ENCODE measurements around the gene GNAI1. TPM values are rescaled to one million over a fixed set of nuclear protein-coding genes. Genes with fewer than 3 reads are reported as not detected.

Gene GNAI1
- total and polyA plus RNA-seq, 10 of the 15 experiments (the other 5 are each of a cell fraction or from before 2014, with no cell fraction given) = not detected

- TF ChIP-seq CUX1 (IDR thresholded peaks at IDR 0.05; ENCODE audit: insufficient replicate concordance, low read depth, low read length) (no peak), SMARCA5 (IDR thresholded peaks at IDR 0.05) (no peak)
These were observed 34.4 kb upstream of the GNAI1 start (continued) for GRCh38 chr7:80100254-80100653.

- 89% methylated on average over 3 of the region's 3 CpGs for WGBS (ENCODE audit: insufficient coverage, insufficient replicate concordance, low lambda C conversion rate, missing lambda C conversion rate)
- no peaks in the 10 kb centered on the region for H4K20me1 ChIP-seq (ENCODE audit: control insufficient read depth, insufficient read depth)
- no peak for ATAC-seq
- H2AFZ ChIP-seq (ENCODE audit: control insufficient read depth, low read depth, low read length) = no peak overlapping the region
- in situ Hi-C loops (cut with MboI) (no loop called here), intact Hi-C loops (cut with micrococcal nuclease; ENCODE audit: unreplicated experiment) (no loop called here)
- no peaks in the 10 kb centered on the region for H3K9me3 ChIP-seq (replicated peaks; ENCODE audit: control insufficient read depth, insufficient read depth, low read length)
- POLR2A ChIA-PET = no interaction called here
- no peak overlapping the region for H3K27ac ChIP-seq (ENCODE audit: control insufficient read depth, insufficient read depth)
- FAIRE-seq = no peak
- H3K79me2 ChIP-seq (ENCODE audit: control insufficient read depth, insufficient read depth, low read length) = no peaks in the 10 kb centered on the region
- CTCF ChIA-PET = interaction anchor here (0.6 kb wide), 1 partner anchor 453 kb away, joined by 3 read pairs; no protein-coding TSS in a partner anchor
- H3K4me3 ChIP-seq = no peak overlapping the region
- no peak overlapping the region for H3K9ac ChIP-seq (ENCODE audit: control insufficient read depth, insufficient read depth, low read length)
- RAD21 ChIA-PET (ENCODE audit: unreplicated experiment) = no interaction called here
- no peaks in the 10 kb centered on the region for H3K4me1 ChIP-seq (ENCODE audit: control insufficient read depth, insufficient read depth, low read length)
- H3K36me3 ChIP-seq (ENCODE audit: control insufficient read depth in 2 of 2, insufficient read depth in 2 of 2, low read length in 1 of 2) = no peaks in the 10 kb centered on the region
- no TSS peak for BruUV-seq (replicated peaks)
- TF ChIP-seq PKNOX1 (IDR thresholded peaks at IDR 0.05) (no peak), CBFB (IDR thresholded peaks at IDR 0.05; ENCODE audit: low read depth) (no peak), ZNF384 (IDR thresholded peaks at IDR 0.05; ENCODE audit: borderline replicate concordance, low read depth, low read length) (no peak), YBX1 (IDR thresholded peaks at IDR 0.05) (no peak), ZSCAN29 (IDR thresholded peaks at IDR 0.05) (no peak), SRF (IDR thresholded peaks at IDR 0.05; ENCODE audit: low read depth in 2 of 2, low read length in 2 of 2) (no peak), NFYB (IDR thresholded peaks at IDR 0.05; ENCODE audit: insufficient read depth, low read depth, low read length) (no peak), CBX5 (IDR thresholded peaks at IDR 0.05; ENCODE audit: low read depth) (no peak), NR2C2 (IDR thresholded peaks at IDR 0.05; ENCODE audit: borderline replicate concordance, control insufficient read depth, insufficient read length, low read depth) (no peak), YY1 (IDR thresholded peaks at IDR 0.05; ENCODE audit: low read depth, low read length) (no peak), RFX5 (IDR thresholded peaks at IDR 0.05; ENCODE audit: low read depth, low read length) (no peak), TAF1 (IDR thresholded peaks at IDR 0.05; ENCODE audit: borderline replicate concordance, low read depth, low read length) (no peak)
- SMC1A ChIA-PET (ENCODE audit: uncharacterized antibody, unreplicated experiment) = no interaction called here
- H3K27me3 ChIP-seq (replicated peaks in 1 of 2; ENCODE audit: control insufficient read depth in 2 of 2, insufficient read depth in 2 of 2, low read length in 1 of 2) = no peaks in the 10 kb centered on the region
- no peak for DNase-seq (ENCODE audit: low read depth, low spot score)
- H3K4me2 ChIP-seq (ENCODE audit: control insufficient read depth, insufficient read depth) = no peak overlapping the region
These were observed 28.8 kb upstream of the GNAI1 start for GRCh38 chr7:80105701-80106408.

Data from GM12878 (cell line).